PC-3 (cell line): ENCODE data around the gene HIVEP3. TPM values are rescaled to one million over a fixed set of nuclear protein-coding genes. Genes with fewer than 3 reads are reported as not detected.
A peak's percentile ranks its signal among the peaks of the same experiment; 100 is the strongest.

Source experiments
- ATAC-seq: fragments of 200-7000 bp; cut with Tn5 transposase; 2 replicates; pipeline ENCODE4 v1.9.1; 2020; ENCODE audit warnings: mild to moderate bottlenecking, moderate library complexity
- BruUV-seq: library from RNA; stranded (reverse); fragments of 400-500 nt; replicated peaks from 2 replicates; lab custom pipeline; 2021; lab: Mats Ljungman, UMichigan
- CTCF ChIA-PET: fragments of 300-600 bp; sonication (Branson Sonifier 250); formaldehyde crosslinking; loops from one replicate; lab custom pipeline; 2022; ENCODE audit warnings: antibody characterized with exemption; lab: Charles Lee
- POLR2A ChIA-PET: fragments of 300-600 bp; sonication (Branson Sonifier 250); formaldehyde crosslinking; loops from one replicate; lab custom pipeline; 2022; ENCODE audit warnings: antibody characterized with exemption; ENCODE audit not compliant: unreplicated experiment; lab: Charles Lee
- DNase-seq: peaks from one replicate; pipeline ENCODE4 v3.0.0-alpha.2; 2015
- H2AFZ ChIP-seq: fragments of 300-600 bp; sonication (generic); 2 replicates; pipeline ENCODE4 v1.6.0; 2016; ENCODE audit warnings: antibody characterized with exemption, low read length
- H3F3A ChIP-seq: fragments of 300-600 bp; sonication (generic); one replicate; pipeline ENCODE4 v1.6.0; 2017; ENCODE audit warnings: antibody characterized with exemption, low read length, control low read depth, mild to moderate bottlenecking; ENCODE audit not compliant: unreplicated experiment
- H3K27ac ChIP-seq: fragments of 300-600 bp; sonication (generic); 2 replicates; pipeline ENCODE4 v1.5.1; 2016; ENCODE audit warnings: mild to moderate bottlenecking, low read length
- H3K27me3 ChIP-seq: fragments of 300-600 bp; sonication (generic); 2 replicates; pipeline ENCODE4 v1.6.1; 2016; ENCODE audit warnings: low read length, mixed read lengths
- H3K36me3 ChIP-seq: fragments of 300-600 bp; sonication (generic); 2 replicates; pipeline ENCODE4 v1.6.1; 2016; ENCODE audit warnings: low read depth, mixed run types, low read length, mixed read lengths
- H3K4me1 ChIP-seq: fragments of 300-600 bp; sonication (generic); 2 replicates; pipeline ENCODE4 v1.5.1; 2016; ENCODE audit warnings: low read length; ENCODE audit not compliant: insufficient read depth
- H3K4me2 ChIP-seq: fragments of 300-600 bp; sonication (generic); 2 replicates; pipeline ENCODE4 v1.6.0; 2016; ENCODE audit warnings: low read length
- H3K4me3 ChIP-seq: fragments of 300-600 bp; sonication (generic); 2 replicates; pipeline ENCODE4 v1.5.1; 2016; ENCODE audit warnings: mild to moderate bottlenecking, low read length, mixed read lengths
- H3K79me2 ChIP-seq: fragments of 300-600 bp; sonication (generic); 2 replicates; pipeline ENCODE4 v1.6.1; 2017; ENCODE audit warnings: low read length, mixed read lengths
- H3K9ac ChIP-seq: fragments of 300-600 bp; sonication (generic); 2 replicates; pipeline ENCODE4 v1.6.0; 2016; ENCODE audit warnings: mild to moderate bottlenecking, low read length
- H3K9me2 ChIP-seq: fragments of 300-600 bp; sonication (generic); replicated peaks from 2 replicates; pipeline ENCODE4 v1.6.1; 2016; ENCODE audit warnings: mixed run types, low read length, mixed read lengths
- H3K9me3 ChIP-seq: fragments of 300-600 bp; sonication (generic); 2 replicates; pipeline ENCODE4 v1.6.1; 2016; ENCODE audit warnings: low read length, mixed read lengths
- H4K20me1 ChIP-seq: fragments of 300-600 bp; sonication (generic); 2 replicates; pipeline ENCODE4 v1.6.1; 2016; ENCODE audit warnings: low read length, mixed read lengths
- CTCF ChIP-seq: fragments of 300-600 bp; sonication (generic); conservative IDR thresholded peaks from 2 replicates; pipeline ENCODE4 v1.5.1; 2017; ENCODE audit warnings: antibody characterized with exemption, low read depth, mild to moderate bottlenecking, low read length
- EZH2 ChIP-seq: fragments of 300-600 bp; sonication (generic); IDR thresholded peaks from one replicate; pipeline ENCODE4 v1.6.1; 2017; ENCODE audit warnings: antibody characterized with exemption, mild to moderate bottlenecking, low read length; ENCODE audit not compliant: unreplicated experiment
- EZH2phosphoT487 ChIP-seq: fragments of 300-600 bp; sonication (generic); IDR thresholded peaks from 2 replicates; pipeline ENCODE4 v1.6.1; 2018; ENCODE audit warnings: mild to moderate bottlenecking, antibody characterized with exemption, low read length, borderline replicate concordance
- intact Hi-C: fragments of 100-400 bp; cut with micrococcal nuclease; formaldehyde crosslinking; loops from 2 replicates; pipeline ENCODE4 v1.9.0; 2023
- total RNA-seq: library from RNA; depleted of rRNA; stranded (reverse); fragments of >200 nt; gene quantifications from 2 replicates; pipeline ENCODE4 v1.2.3, GENCODE V29; 2014

The HIVEP3 gene
- total RNA-seq, 1 experiment from 2014 or later, result 9.8 TPM

- H3K4me2 ChIP-seq, result no peak overlapping the region
- H3K4me3 ChIP-seq, result no peak overlapping the region
- ATAC-seq, result no peak
- H4K20me1 ChIP-seq, result no peaks in the 10 kb centered on the region
- H3K9me3 ChIP-seq, result no peaks in the 10 kb centered on the region
- H3K9me2 ChIP-seq, result no peaks in the 10 kb centered on the region
- H3K27ac ChIP-seq, result no peak overlapping the region
- ChIA-PET CTCF (interaction anchor here (0.5 kb wide), 1 partner anchor 588 kb away, joined by 3 read pairs; no protein-coding TSS in a partner anchor), POLR2A (no interaction called here)
- H3K79me2 ChIP-seq, result no peaks in the 10 kb centered on the region
- no peaks in the 10 kb centered on the region for H3K4me1 ChIP-seq
- no peaks in the 10 kb centered on the region for H3F3A ChIP-seq
- TF ChIP-seq EZH2phosphoT487, result no peak
- TF ChIP-seq CTCF, result no peak
- no peak for TF ChIP-seq EZH2
- H3K9ac ChIP-seq, result no peak overlapping the region
- intact Hi-C loops, result no loop called here
- no peaks in the 10 kb centered on the region for H3K36me3 ChIP-seq
- no peak for DNase-seq
- H2AFZ ChIP-seq, result no peak overlapping the region
- no TSS peak for BruUV-seq
- H3K27me3 ChIP-seq, result no peaks in the 10 kb centered on the region
Observed at GRCh38 chr1:41827991-41828570, 90.6 kb downstream of the HIVEP3 start.

DNA sequence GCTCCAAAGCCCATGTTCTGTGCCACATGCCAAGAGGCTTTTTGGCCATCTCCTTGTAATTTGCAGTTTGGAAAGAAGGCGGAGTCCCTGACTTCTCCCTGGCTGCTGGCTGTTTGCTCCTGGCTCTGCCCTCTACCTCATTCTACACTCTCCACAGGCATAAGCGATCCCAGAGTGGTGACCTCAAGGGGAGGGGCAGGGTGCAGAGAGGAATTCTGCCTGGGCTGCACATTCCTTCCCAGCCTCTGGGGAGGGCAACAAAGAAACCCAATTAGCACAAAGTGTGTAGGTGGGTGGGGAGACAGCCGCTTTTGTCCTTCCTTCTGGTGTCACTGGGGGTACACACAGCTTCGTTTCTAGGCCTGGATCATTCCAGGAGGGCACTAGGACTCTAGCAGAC, 95.3 kb downstream of the HIVEP3 start:
- ChIA-PET CTCF (no interaction called here), POLR2A (no interaction called here)
- no peak for TF ChIP-seq EZH2phosphoT487
- TF ChIP-seq EZH2, result no peak
- no peak for TF ChIP-seq CTCF
- Histone ChIP-seq H3K27me3 (no peaks in the 10 kb centered on the region), H3K4me2 (no peak overlapping the region), H3K9ac (no peak overlapping the region), H2AFZ (no peak overlapping the region), H4K20me1 (no peaks in the 10 kb centered on the region), H3K9me3 (no peaks in the 10 kb centered on the region), H3K4me1 (no peaks in the 10 kb centered on the region), H3K27ac (no peak overlapping the region), H3K9me2 (no peaks in the 10 kb centered on the region), H3K79me2 (no peaks in the 10 kb centered on the region), H3K36me3 (no peaks in the 10 kb centered on the region), H3F3A (no peaks in the 10 kb centered on the region), H3K4me3 (no peak overlapping the region)
- peak; percentile 59; the same call in 1 of the 2 replicates for ATAC-seq
- no TSS peak for BruUV-seq
- peak; percentile 25 for DNase-seq
- intact Hi-C loops, result no loop called here

DNA sequence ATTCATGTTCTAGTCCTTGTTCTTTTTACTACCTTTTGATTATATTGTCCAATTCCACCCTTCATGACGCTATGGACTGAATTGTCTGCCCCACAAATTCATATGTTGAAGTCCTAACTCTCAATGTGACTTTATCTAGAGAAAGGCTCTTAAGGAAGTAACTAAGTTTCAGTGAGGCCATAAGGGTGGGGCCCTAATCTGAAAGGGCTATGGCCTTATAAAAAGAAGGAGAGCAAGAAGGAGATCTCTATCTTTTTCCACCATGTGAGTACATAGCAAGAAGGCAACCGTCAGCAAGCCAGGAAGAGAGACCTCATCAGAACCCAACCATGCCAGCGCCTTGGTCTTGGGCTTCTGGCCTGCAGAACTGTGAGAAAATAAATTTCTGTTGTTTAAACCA, 95.9 kb downstream of the HIVEP3 start:
- no peak for TF ChIP-seq CTCF
- no peak for TF ChIP-seq EZH2
- no peak for TF ChIP-seq EZH2phosphoT487

More for the DNA sequence above, 95.9 kb downstream of the HIVEP3 start:
- CTCF ChIA-PET, result no interaction called here
- DNase-seq (no peak), ATAC-seq (no peak)
- Histone ChIP-seq H3K27ac (no peak overlapping the region), H3K4me2 (no peak overlapping the region), H4K20me1 (no peaks in the 10 kb centered on the region), H3K9ac (no peak overlapping the region), H3F3A (no peaks in the 10 kb centered on the region), H3K79me2 (no peaks in the 10 kb centered on the region), H3K9me3 (no peaks in the 10 kb centered on the region), H3K27me3 (no peaks in the 10 kb centered on the region), H3K4me1 (no peaks in the 10 kb centered on the region), H3K36me3 (no peaks in the 10 kb centered on the region), H3K4me3 (no peak overlapping the region), H3K9me2 (no peaks in the 10 kb centered on the region), H2AFZ (no peak overlapping the region)
- intact Hi-C loops, result no loop called here
- BruUV-seq, result no TSS peak
- POLR2A ChIA-PET, result no interaction called here
